Activated T-helper 2 cell treated with anti-CD3 and anti-CD28 coated beads, Interferon-gamma antibody, Interleukin-2, Interleukin-4, amounts not matched to agents 10 μg/mL and 5 μg/mL and 100 μg/mL, durations not matched to agents 14 hours and 24 hours and 36 hours (primary cell): ENCODE results near the gene SYTL3. TPM values are rescaled to one million over a fixed set of nuclear protein-coding genes. Genes with fewer than 3 reads are reported as not detected.
A peak's percentile ranks its signal among the peaks of the same experiment; 100 is the strongest.
"Not testable (repeated sequence)": the region's sequence is repeated elsewhere in the genome, so short reads cannot be mapped to it uniquely, and the experiment has no call there.

Experiments
- DNase-seq: peaks from one replicate; pipeline ENCODE4 v3.0.0; 2021; ENCODE audit warnings: low spot score
- H3K27ac Mint-ChIP-seq: one replicate; pipeline ENCODE4 v1.8.0; 2021; ENCODE audit warnings: mixed read lengths
- H3K27me3 Mint-ChIP-seq: one replicate; pipeline ENCODE4 v1.8.0; 2021; ENCODE audit warnings: low read depth, mixed read lengths
- H3K36me3 Mint-ChIP-seq: one replicate; pipeline ENCODE4 v1.8.0; 2021; ENCODE audit warnings: low read depth, mixed read lengths
- H3K4me1 Mint-ChIP-seq: one replicate; pipeline ENCODE4 v1.8.0; 2021; ENCODE audit warnings: low read depth, mixed read lengths
- H3K4me3 Mint-ChIP-seq: one replicate; pipeline ENCODE4 v1.8.0; 2021; ENCODE audit warnings: low read depth, mild to moderate bottlenecking, moderate library complexity, mixed read lengths
- H3K9me3 Mint-ChIP-seq: one replicate; pipeline ENCODE4 v1.8.0; 2021; ENCODE audit warnings: mixed read lengths
- intact Hi-C: fragments of 100-400 bp; cut with micrococcal nuclease; formaldehyde crosslinking; loops from one replicate; pipeline ENCODE4 v1.15.1; 2023
- total RNA-seq: library from RNA; stranded (reverse); gene quantifications from 2 replicates; pipeline ENCODE4 v1.2.3, GENCODE V29; 2022

The SYTL3 gene
- total RNA-seq, 1 donor from 2014 or later, result 232 TPM

- intact Hi-C loops, result no loop called here
- H3K9me3 Mint-ChIP-seq, result no peaks in the 10 kb centered on the region
- no peak overlapping the region for H3K4me3 Mint-ChIP-seq
- DNase-seq, result no peak
- peaks cover 24% of the 10 kb centered on the region for H3K4me1 Mint-ChIP-seq
- no peaks in the 10 kb centered on the region for H3K27me3 Mint-ChIP-seq
- H3K36me3 Mint-ChIP-seq, result peaks cover 75% of the 10 kb centered on the region
- peak overlapping the region; percentile 8 for H3K27ac Mint-ChIP-seq
These were observed 22.5 kb upstream of the SYTL3 start for GRCh38 chr6:158627168-158627939.

GRCh38 chr6:158627940-158628211 lies 22.0 kb upstream of the SYTL3 start:
- DNase-seq, result no peak
- Mint-ChIP-seq H3K27ac (peak overlapping the region; percentile 5), H3K9me3 (no peaks in the 10 kb centered on the region), H3K4me1 (peaks cover 20% of the 10 kb centered on the region), H3K36me3 (peaks cover 76% of the 10 kb centered on the region), H3K27me3 (no peaks in the 10 kb centered on the region), H3K4me3 (no peak overlapping the region)
- intact Hi-C loops, result no loop called here

GRCh38 chr6:158628542-158628941 lies 21.3 kb upstream of the SYTL3 start:
- intact Hi-C loops, result no loop called here
- Mint-ChIP-seq H3K4me3 (no peak overlapping the region), H3K27me3 (no peaks in the 10 kb centered on the region), H3K9me3 (no peaks in the 10 kb centered on the region), H3K36me3 (peaks cover 77% of the 10 kb centered on the region), H3K27ac (no peak overlapping the region), H3K4me1 (peaks cover 18% of the 10 kb centered on the region)
- DNase-seq, result no peak

- peaks cover 73% of the 10 kb centered on the region for H3K36me3 Mint-ChIP-seq
- DNase-seq, result no peak
- H3K4me1 Mint-ChIP-seq, result peaks cover 19% of the 10 kb centered on the region
- intact Hi-C loops, result no loop called here
- H3K9me3 Mint-ChIP-seq, result no peaks in the 10 kb centered on the region
- no peaks in the 10 kb centered on the region for H3K27me3 Mint-ChIP-seq
- H3K4me3 Mint-ChIP-seq, result no peak overlapping the region
- H3K27ac Mint-ChIP-seq, result no peak overlapping the region
These were observed 20.3 kb upstream of the SYTL3 start for GRCh38 chr6:158629367-158630221.

- Mint-ChIP-seq H3K27me3 (no peaks in the 10 kb centered on the region), H3K4me1 (peaks cover 32% of the 10 kb centered on the region), H3K36me3 (peaks cover 76% of the 10 kb centered on the region), H3K4me3 (no peak overlapping the region), H3K27ac (peak overlapping the region; percentile 40), H3K9me3 (no peaks in the 10 kb centered on the region)
- intact Hi-C loops, result no loop called here
- DNase-seq, result no peak
These were observed 18.8 kb upstream of the SYTL3 start for GRCh38 chr6:158630938-158631616.

GRCh38 chr6:158631678-158632537 lies 17.9 kb upstream of the SYTL3 start:
- H3K4me1 Mint-ChIP-seq, result peaks cover 36% of the 10 kb centered on the region
- H3K4me3 Mint-ChIP-seq, result no peak overlapping the region
- no peaks in the 10 kb centered on the region for H3K27me3 Mint-ChIP-seq
- H3K27ac Mint-ChIP-seq, result peak overlapping the region; percentile 46
- peaks cover 76% of the 10 kb centered on the region for H3K36me3 Mint-ChIP-seq
- no peaks in the 10 kb centered on the region for H3K9me3 Mint-ChIP-seq
- intact Hi-C loops, result no loop called here
- no peak for DNase-seq

GRCh38 chr6:158632538-158633119 lies 17.2 kb upstream of the SYTL3 start:
- intact Hi-C loops, H3K4me3 Mint-ChIP-seq, H3K27me3 Mint-ChIP-seq, H3K9me3 Mint-ChIP-seq, DNase-seq: not testable (repeated sequence)
- Mint-ChIP-seq H3K36me3 (peaks cover 76% of the 10 kb centered on the region), H3K4me1 (peaks cover 36% of the 10 kb centered on the region), H3K27ac (peak overlapping the region; percentile 46)

GRCh38 chr6:158633127-158633526 lies 16.7 kb upstream of the SYTL3 start:
- Mint-ChIP-seq H3K27ac (peak overlapping the region; percentile 35), H3K36me3 (peaks cover 73% of the 10 kb centered on the region), H3K4me3 (no peak overlapping the region), H3K27me3 (no peaks in the 10 kb centered on the region), H3K9me3 (no peaks in the 10 kb centered on the region), H3K4me1 (peaks cover 36% of the 10 kb centered on the region)
- intact Hi-C loops, result no loop called here
- DNase-seq, result no peak

- Mint-ChIP-seq H3K9me3 (no peaks in the 10 kb centered on the region), H3K27me3 (no peaks in the 10 kb centered on the region), H3K4me3 (no peak overlapping the region), H3K27ac (peak overlapping the region; percentile 42), H3K4me1 (peaks cover 46% of the 10 kb centered on the region), H3K36me3 (peaks cover 77% of the 10 kb centered on the region)
- DNase-seq, result no peak
- intact Hi-C loops, result no loop called here
These were observed 15.0 kb upstream of the SYTL3 start for GRCh38 chr6:158634695-158635426.

- Mint-ChIP-seq H3K4me3 (no peak overlapping the region), H3K27ac (peak overlapping the region; percentile 68), H3K4me1 (peaks cover 50% of the 10 kb centered on the region), H3K27me3 (no peaks in the 10 kb centered on the region), H3K9me3 (no peaks in the 10 kb centered on the region), H3K36me3 (peaks cover 80% of the 10 kb centered on the region)
- intact Hi-C loops, result no loop called here
- no peak for DNase-seq
These were observed 14.3 kb upstream of the SYTL3 start for GRCh38 chr6:158635427-158636073.

- H3K9me3 Mint-ChIP-seq, result no peaks in the 10 kb centered on the region
- peaks cover 49% of the 10 kb centered on the region for H3K4me1 Mint-ChIP-seq
- intact Hi-C loops, result no loop called here
- DNase-seq, result no peak
- H3K27me3 Mint-ChIP-seq, result no peaks in the 10 kb centered on the region
- H3K4me3 Mint-ChIP-seq, result no peak overlapping the region
- peaks cover 83% of the 10 kb centered on the region for H3K36me3 Mint-ChIP-seq
- H3K27ac Mint-ChIP-seq, result no peak overlapping the region
These were observed 13.1 kb upstream of the SYTL3 start for GRCh38 chr6:158636778-158637177.
